HG03432 (cell line): ENCODE results near the gene EIF4EBP2.

Experiments used
- ATAC-seq: cut with Tn5 transposase; IDR thresholded peaks from one replicate; pipeline ENCODE4 v1.9.1; 2021; ENCODE audit warnings: mild to moderate bottlenecking, moderate library complexity; ENCODE audit not compliant: unreplicated experiment

EIF4EBP2 gene, protein sequence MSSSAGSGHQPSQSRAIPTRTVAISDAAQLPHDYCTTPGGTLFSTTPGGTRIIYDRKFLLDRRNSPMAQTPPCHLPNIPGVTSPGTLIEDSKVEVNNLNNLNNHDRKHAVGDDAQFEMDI

DNA sequence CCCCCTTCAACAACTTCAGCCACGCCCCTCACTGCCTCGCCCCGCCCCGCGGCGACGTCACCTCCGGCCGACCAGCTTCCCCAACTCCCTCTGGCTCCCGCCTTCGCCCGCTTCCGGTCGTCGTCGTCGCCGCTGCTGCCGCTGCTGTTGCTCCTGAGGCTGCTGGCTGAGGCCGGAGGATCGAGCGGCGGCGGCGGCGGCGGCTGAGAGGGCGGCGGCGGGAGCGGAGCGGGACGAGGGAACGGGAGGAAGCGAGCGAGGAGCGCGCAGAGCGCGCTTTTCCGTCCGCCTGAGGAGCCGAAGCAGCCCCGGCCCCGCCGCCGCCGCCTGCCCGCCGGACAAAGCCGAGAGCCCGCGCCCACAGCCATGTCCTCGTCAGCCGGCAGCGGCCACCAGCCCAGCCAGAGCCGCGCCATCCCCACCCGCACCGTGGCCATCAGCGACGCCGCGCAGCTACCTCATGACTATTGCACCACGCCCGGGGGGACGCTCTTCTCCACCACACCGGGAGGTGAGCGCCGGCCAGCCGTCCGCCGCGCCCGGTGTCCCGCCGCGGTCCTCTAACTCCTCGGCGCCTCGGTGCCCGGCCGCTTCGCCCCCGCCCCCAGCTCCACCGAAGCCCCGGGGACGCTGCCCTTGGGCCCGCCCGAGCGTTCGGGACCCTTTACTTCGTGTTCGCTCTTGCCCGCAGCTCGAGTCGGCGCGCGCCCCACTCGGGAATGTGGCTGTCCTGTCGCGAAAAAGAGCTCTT is at the start of gene EIF4EBP2:
Gene EIF4EBP2, plus strand, starts transcription at position 110 of the 751 bp plus-strand sequence. Its CDS starts 257 bp downstream, at position 367.
- peak; percentile 90 for ATAC-seq

- no peak for ATAC-seq
Observed at GRCh38 chr10:70354556-70354955, 49.4 kb upstream of the EIF4EBP2 start.

DNA sequence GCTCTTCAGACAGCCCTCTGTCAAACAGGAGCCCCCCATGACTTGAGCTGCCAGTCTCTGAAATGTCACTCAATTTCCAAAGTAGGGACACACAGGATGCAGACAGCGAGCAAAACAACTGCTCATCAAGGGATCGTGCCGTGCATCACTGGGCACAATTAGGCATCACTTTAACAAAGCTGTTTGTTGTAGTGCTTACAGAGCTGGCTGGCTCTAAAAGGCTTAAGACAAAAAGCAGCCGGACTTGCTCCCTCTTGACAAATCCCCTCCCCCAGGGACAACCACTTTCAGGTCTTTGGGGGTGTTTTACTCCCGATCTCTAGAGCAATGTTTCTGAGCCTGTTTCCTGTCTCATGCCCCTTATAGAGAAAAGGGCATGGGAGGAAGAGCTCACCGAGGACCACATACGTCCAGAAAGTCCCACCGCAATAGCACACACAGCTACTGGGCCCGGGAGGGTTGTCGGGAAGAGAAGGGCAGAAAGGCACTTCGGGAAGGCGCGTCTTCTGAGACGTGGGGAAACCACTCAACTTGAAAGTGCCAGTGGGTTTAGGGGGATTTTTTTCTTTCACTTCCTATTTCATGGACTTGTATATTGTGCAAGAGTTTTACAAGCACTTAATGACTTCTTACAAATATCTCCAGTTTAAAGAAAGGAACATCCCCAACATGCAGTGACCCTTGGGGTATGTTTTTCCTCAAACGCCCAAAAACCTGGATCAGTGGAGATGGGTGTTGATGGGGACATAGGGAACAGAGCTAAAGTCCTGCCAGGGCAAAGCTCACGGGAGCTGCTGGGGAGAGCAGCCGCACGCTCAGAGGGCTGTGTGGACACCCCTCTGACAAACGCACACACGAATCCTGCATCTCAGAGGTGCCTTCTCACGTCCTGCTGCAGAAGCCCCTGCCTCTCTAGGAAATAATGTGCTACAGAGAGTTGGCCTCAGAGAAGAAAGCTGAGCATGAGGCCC is 48.6 kb upstream of the EIF4EBP2 start:
- ATAC-seq = peak; percentile 80

- no peak for ATAC-seq
Observed at GRCh38 chr10:70357565-70357964, 46.4 kb upstream of the EIF4EBP2 start.

DNA sequence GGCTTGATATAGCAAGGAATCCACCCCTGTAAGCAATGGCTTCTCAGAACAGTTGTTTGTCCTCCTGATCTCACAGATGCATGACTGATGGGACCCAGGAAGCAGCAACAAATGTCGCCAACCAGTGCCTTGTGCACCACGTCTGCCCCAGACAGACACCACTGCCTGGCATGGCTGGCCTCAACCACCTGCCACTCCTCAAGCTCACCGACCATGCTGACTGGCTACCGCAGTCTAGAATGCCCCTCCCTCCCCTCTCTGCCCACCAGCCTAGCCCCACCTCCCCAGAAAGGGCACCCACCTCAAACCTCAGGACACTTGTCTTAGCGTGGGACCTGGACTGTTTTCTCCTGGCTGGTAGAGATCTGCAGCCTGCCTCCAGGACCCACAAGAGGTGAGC is 45.5 kb upstream of the EIF4EBP2 start:
- ATAC-seq = no peak

GRCh38 chr10:70359017-70359550 is 44.9 kb upstream of the EIF4EBP2 start:
- ATAC-seq = no peak

- no peak for ATAC-seq
Observed at GRCh38 chr10:70360215-70360614, 43.7 kb upstream of the EIF4EBP2 start.

- ATAC-seq = no peak
Observed at GRCh38 chr10:70362328-70362727, 41.6 kb upstream of the EIF4EBP2 start.

DNA sequence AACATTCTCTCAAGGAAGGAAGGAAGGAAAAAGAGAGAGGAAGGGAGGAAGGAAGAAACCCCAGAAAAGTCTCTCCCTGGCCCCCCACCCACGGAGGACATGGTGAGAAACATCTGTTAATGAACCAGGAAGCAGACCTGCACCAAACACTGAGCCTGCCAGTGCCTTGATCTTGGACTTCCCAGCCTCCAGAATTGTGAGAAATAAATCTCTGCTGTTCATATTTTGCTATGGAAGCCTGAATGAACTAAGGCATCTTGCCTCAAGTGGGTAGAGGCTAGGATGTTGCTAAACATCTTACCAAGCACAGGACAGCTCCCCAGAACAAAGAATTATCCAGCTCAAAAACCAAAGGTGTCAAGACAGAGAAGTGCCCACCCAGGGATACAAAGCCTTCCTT is 40.7 kb upstream of the EIF4EBP2 start:
- ATAC-seq = no peak

DNA sequence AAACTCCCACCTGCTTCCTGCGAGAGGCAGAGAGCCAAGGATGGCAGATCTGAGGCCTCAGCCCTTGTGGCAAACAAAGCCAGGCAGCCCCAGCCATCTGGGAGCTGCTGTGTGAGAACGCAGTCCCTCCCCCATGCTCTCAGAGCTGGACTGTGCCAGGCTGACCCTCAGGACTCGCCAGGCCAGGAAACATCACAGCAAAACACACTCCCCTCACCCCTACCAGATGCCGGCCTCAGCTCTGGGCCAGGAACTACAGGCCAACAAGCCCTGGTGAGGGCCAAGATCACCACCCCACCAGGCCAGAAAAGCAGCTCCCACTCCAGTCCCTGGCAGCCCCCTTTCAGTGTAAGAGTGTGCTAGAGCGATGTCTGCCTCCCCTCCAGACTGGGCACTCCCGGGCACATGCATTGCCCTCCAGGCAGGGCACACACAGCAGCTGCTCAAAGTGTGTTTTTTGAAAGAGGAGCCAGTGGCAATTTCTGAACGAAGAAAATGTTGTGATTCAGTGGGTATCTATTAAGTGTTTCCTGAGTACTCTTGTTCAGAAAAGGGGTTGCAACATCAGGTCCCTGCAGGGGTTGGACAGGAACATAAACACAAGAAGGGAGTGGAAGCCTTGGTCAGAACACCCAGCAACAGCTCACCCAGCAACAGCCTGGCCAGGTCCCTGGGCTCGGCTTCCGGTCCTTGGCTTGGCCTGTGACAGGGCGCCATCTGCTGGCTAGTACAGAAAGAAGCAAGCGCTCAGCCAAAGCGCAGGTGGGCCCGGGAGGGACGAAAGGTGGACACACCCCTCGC is 39.8 kb upstream of the EIF4EBP2 start:
- ATAC-seq = peak; percentile 89

GRCh38 chr10:70364772-70365091 is 39.2 kb upstream of the EIF4EBP2 start:
- no peak for ATAC-seq

- ATAC-seq = no peak
Observed at GRCh38 chr10:70367195-70367796, 36.6 kb upstream of the EIF4EBP2 start.

- ATAC-seq = no peak
Observed at GRCh38 chr10:70368774-70369482, 35.0 kb upstream of the EIF4EBP2 start.

GRCh38 chr10:70369498-70370018 is 34.4 kb upstream of the EIF4EBP2 start:
- no peak for ATAC-seq

DNA sequence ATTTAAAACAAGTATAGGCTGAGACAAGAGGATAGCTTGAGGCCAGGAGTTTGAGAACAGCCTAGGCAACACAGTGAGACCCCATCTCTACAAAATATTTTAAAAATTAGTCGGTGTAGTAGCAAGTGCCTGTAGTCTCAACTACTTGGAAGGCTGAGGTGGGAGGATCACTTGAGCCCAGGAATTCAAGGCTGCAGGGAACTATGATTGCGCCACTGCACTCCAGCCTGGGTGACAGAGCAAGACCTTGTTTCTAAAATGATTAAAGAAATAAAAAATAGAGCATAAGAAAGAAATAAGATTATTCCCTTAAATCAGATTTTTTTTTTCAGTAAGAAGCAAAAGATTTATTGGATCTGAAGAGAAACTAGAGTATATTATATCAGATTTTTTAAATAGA is 33.2 kb upstream of the EIF4EBP2 start:
- no peak for ATAC-seq

- no peak for ATAC-seq
Observed at GRCh38 chr10:70371846-70372245, 32.1 kb upstream of the EIF4EBP2 start.

DNA sequence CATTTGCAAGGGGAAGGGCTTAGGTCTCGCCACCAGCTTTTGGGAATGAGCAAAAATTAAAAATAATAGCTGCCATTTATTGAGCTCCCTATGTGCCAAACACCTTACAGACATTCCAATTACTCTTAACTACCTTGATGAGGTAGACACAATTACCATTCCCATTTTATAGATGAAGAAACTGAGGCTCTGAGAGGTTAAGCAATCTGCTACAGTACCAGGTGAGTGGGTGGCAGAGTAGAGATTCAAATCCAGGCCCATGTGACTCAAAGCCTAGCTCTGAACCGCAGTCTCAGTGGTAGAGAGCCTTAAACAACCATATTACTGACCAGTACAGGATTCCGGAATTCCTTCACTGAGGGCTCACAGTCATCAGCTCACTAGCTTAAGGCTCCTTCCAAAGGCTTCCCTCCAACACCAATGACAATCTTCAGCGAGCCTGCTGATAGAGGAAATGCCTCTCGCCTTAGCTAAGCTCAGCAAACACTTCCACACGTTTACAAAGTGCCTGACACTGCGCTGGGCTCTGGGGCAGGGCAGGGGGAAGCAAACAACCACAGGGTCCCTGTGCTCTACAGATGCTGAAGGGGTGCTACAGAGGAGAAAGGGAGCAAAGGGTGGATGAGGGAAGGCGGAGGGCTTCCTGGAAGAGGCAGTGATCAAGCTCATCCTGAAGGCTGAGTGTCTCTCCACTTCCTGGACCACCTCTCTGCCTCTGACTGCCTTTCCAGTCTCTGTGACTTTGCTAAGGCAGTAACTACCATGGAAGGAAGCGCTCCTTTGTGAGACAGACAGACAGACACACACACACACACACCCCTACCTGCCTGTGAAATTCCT is 28.9 kb upstream of the EIF4EBP2 start:
- no peak for ATAC-seq
